GM12878 (cell line): ENCODE data around the gene ACSF3. TPM values are rescaled to one million over a fixed set of nuclear protein-coding genes. Genes with fewer than 3 reads are reported as not detected.

Experiments used
- ATAC-seq: fragments of 200-7000 bp; cut with Tn5 transposase; 3 replicates; pipeline ENCODE4 v1.9.1; 2020; ENCODE audit warnings: mild to moderate bottlenecking, moderate library complexity
- BruUV-seq: library from RNA; stranded (reverse); fragments of 400-500 nt; replicated peaks from 2 replicates; lab custom pipeline; 2021; lab: Mats Ljungman, UMichigan
- CTCF ChIA-PET: fragments of 300-600 bp; sonication (Branson Sonifier 250); formaldehyde crosslinking; extraction: SDS; loops from one replicate; lab custom pipeline; 2021; ENCODE audit warnings: inconsistent platforms; lab: Yijun Ruan, JAX
- POLR2A ChIA-PET: fragments of 350-600 bp; formaldehyde crosslinking; extraction: SDS; loops from one replicate; lab custom pipeline; 2021; ENCODE audit warnings: inconsistent platforms; lab: Charles Lee
- RAD21 ChIA-PET: fragments of 300-600 bp; sonication (Branson Sonifier 250); formaldehyde crosslinking; loops from one replicate; lab custom pipeline; 2023; ENCODE audit warnings: antibody characterized with exemption; ENCODE audit not compliant: unreplicated experiment; lab: Charles Lee
- SMC1A ChIA-PET: fragments of 300-600 bp; sonication (Branson Sonifier 250); formaldehyde crosslinking; loops from one replicate; lab custom pipeline; 2023; ENCODE audit not compliant: unreplicated experiment, uncharacterized antibody; lab: Charles Lee
- DNase-seq: peaks from one replicate; pipeline ENCODE4 v3.0.0-alpha.2; 2011; ENCODE audit warnings: low read depth, low spot score
- FAIRE-seq: peaks from 3 replicates; lab custom pipeline; 2011; peaks lifted over from hg19 to GRCh38; lab: Jason Lieb, UNC
- H2AFZ ChIP-seq: 2 replicates; pipeline ENCODE4 v1.6.0; 2011; ENCODE audit warnings: low read depth, low read length, control low read depth; ENCODE audit not compliant: control insufficient read depth
- H3K27ac ChIP-seq: 2 replicates; pipeline ENCODE4 v1.5.1; 2011; ENCODE audit warnings: control low read depth; ENCODE audit not compliant: control insufficient read depth, insufficient read depth
- H3K27me3 ChIP-seq, 2 experiments: replicated peaks in 1 of 2; 2 replicates each; pipeline versions ENCODE4 v1.6.0 to v1.6.1; 2011; ENCODE audit warnings: low read length in 1 of 2; ENCODE audit not compliant: control insufficient read depth in 2 of 2, insufficient read depth in 2 of 2
- H3K36me3 ChIP-seq, 2 experiments: 2 replicates each; pipeline ENCODE4 v1.5.1; 2011; ENCODE audit warnings: low read length in 1 of 2; ENCODE audit not compliant: control insufficient read depth in 2 of 2, insufficient read depth in 2 of 2
- H3K4me1 ChIP-seq: 2 replicates; pipeline ENCODE4 v1.6.1; 2011; ENCODE audit warnings: mild to moderate bottlenecking, low read length, moderate library complexity, mixed read lengths; ENCODE audit not compliant: control insufficient read depth, insufficient read depth
- H3K4me2 ChIP-seq: 2 replicates; pipeline ENCODE4 v1.6.0; 2011; ENCODE audit warnings: control low read depth; ENCODE audit not compliant: control insufficient read depth, insufficient read depth
- H3K4me3 ChIP-seq: fragments of 200-600 bp; sonication (generic); 2 replicates; pipeline ENCODE4 v1.5.1; 2016
- H3K79me2 ChIP-seq: 2 replicates; pipeline ENCODE4 v1.6.0; 2011; ENCODE audit warnings: low read length; ENCODE audit not compliant: control insufficient read depth, insufficient read depth
- H3K9ac ChIP-seq: 2 replicates; pipeline ENCODE4 v1.8.0; 2011; ENCODE audit warnings: low read length, control low read depth, mixed read lengths; ENCODE audit not compliant: control insufficient read depth, insufficient read depth
- H3K9me3 ChIP-seq: replicated peaks from 3 replicates; pipeline ENCODE4 v1.5.1; 2011; ENCODE audit warnings: mild to moderate bottlenecking, low read length; ENCODE audit not compliant: control insufficient read depth, insufficient read depth
- H4K20me1 ChIP-seq: 2 replicates; pipeline ENCODE4 v1.6.0; 2011; ENCODE audit not compliant: control insufficient read depth, insufficient read depth
- ATF3 ChIP-seq: IDR thresholded peaks from 2 replicates; pipeline ENCODE4 v1.6.1; 2011; ENCODE audit warnings: low read depth, mild to moderate bottlenecking, low read length, moderate library complexity, borderline replicate concordance; ENCODE audit errors: extremely low read depth
- BMI1 ChIP-seq: fragments of 450-650 bp; IDR thresholded peaks from 2 replicates; pipeline ENCODE4 v1.6.1; 2016; ENCODE audit warnings: mild to moderate bottlenecking, moderate library complexity, borderline replicate concordance
- CBX3 ChIP-seq: fragments of 200-600 bp; sonication (generic); IDR thresholded peaks from 2 replicates; pipeline ENCODE4 v1.6.1; 2016; ENCODE audit warnings: low read depth, borderline replicate concordance
- EED ChIP-seq: sonication (generic); IDR thresholded peaks from 2 replicates; pipeline ENCODE4 v1.6.1; 2016; ENCODE audit warnings: antibody characterized with exemption, low read depth
- EZH2 ChIP-seq: IDR thresholded peaks from 2 replicates; pipeline ENCODE4 v1.6.1; 2012; ENCODE audit warnings: low read depth, mild to moderate bottlenecking, control low read depth, inconsistent platforms, low read length, borderline replicate concordance; ENCODE audit not compliant: control insufficient read depth
- GATAD2B ChIP-seq: fragments of 450-650 bp; conservative IDR thresholded peaks from 2 replicates; pipeline ENCODE4 v1.6.1; 2017; ENCODE audit warnings: low read depth, mild to moderate bottlenecking, moderate library complexity
- HCFC1 ChIP-seq: fragments of 150-350 bp; IDR thresholded peaks from 2 replicates; pipeline ENCODE4 v1.6.1; 2014; ENCODE audit warnings: low read length
- HDGF ChIP-seq: fragments of 450-650 bp; IDR thresholded peaks from 2 replicates; pipeline ENCODE4 v1.6.1; 2016; ENCODE audit warnings: antibody characterized with exemption
- IKZF1 ChIP-seq: fragments of 450-650 bp; conservative IDR thresholded peaks from 2 replicates; pipeline ENCODE4 v1.6.1; 2017; ENCODE audit warnings: antibody characterized with exemption, mild to moderate bottlenecking
- MLLT1 ChIP-seq: fragments of 450-650 bp; IDR thresholded peaks from 2 replicates; pipeline ENCODE4 v1.6.1; 2016; ENCODE audit warnings: mild to moderate bottlenecking
- MTA2 ChIP-seq: fragments of 450-650 bp; IDR thresholded peaks from 2 replicates; pipeline ENCODE4 v1.6.1; 2016; ENCODE audit warnings: low read depth, mild to moderate bottlenecking, moderate library complexity
- MTA3 ChIP-seq: IDR thresholded peaks from 2 replicates; pipeline ENCODE4 v1.6.1; 2012; ENCODE audit warnings: low read length, inconsistent platforms, borderline replicate concordance
- MYB ChIP-seq: fragments of 150-350 bp; IDR thresholded peaks from 2 replicates; pipeline ENCODE4 v1.6.1; 2014; ENCODE audit warnings: mild to moderate bottlenecking, low read depth, low read length, borderline replicate concordance
- RFX5 ChIP-seq: IDR thresholded peaks from 2 replicates; pipeline ENCODE4 v1.6.1; 2011; ENCODE audit warnings: low read depth, low read length, improper control_type of control experiment
- SIN3A ChIP-seq: IDR thresholded peaks from 2 replicates; pipeline ENCODE4 v1.6.1; 2012; ENCODE audit warnings: low read depth, low read length, improper control_type of control experiment
- YBX1 ChIP-seq: fragments of 450-650 bp; IDR thresholded peaks from 2 replicates; pipeline ENCODE4 v1.6.1; 2016; ENCODE audit warnings: antibody characterized with exemption
- ZNF592 ChIP-seq: fragments of 450-650 bp; IDR thresholded peaks from 2 replicates; pipeline ENCODE4 v1.6.1; 2017; ENCODE audit warnings: mild to moderate bottlenecking, moderate library complexity
- WGBS: methylation state at CpG from one replicate; pipeline ENCODE4 v1.1.6; 2016; ENCODE audit warnings: low lambda C conversion rate; ENCODE audit not compliant: insufficient replicate concordance, insufficient coverage; ENCODE audit errors: missing lambda C conversion rate; 5-methylcytosine and 5-hydroxymethylcytosine counted together
- in situ Hi-C: fragments of 300-500 bp; cut with MboI; formaldehyde crosslinking; loops from 9 replicates; pipeline ENCODE4 v1.14.3; 2018; ENCODE audit warnings: mixed read lengths
- intact Hi-C: fragments of 100-400 bp; cut with micrococcal nuclease; formaldehyde crosslinking; loops from one replicate; pipeline ENCODE4 v1.14.2; 2022; ENCODE audit not compliant: unreplicated experiment
- polyA plus RNA-seq, 11 experiments: library from polyadenylated mRNA; depleted of rRNA in 4 of 11; unstranded in 6 of 11; stranded (reverse) in 5 of 11; fragments of >200 nt; fragmentation: Nextera tagmentation in 4 of 11; fragmentation: Illumina TruSeq in 1 of 11; extraction: Ambion mirVana in 4 of 11; extraction: Trizol in 1 of 11; gene quantifications; 1 replicate in 1 of 11; 2 replicates in 10 of 11; pipeline versions ENCODE4 v1.2.1 to v1.2.3, GENCODE V29; 2011 to 2016; ENCODE audit warnings: inconsistent platforms in 2 of 11, missing spikeins in 2 of 11, low read depth in 1 of 11
- total RNA-seq, 4 experiments: library from RNA; depleted of rRNA in 3 of 4; stranded (reverse); fragments of >200 nt in 3 of 4; fragmentation: Illumina TruSeq in 1 of 4; extraction: Trizol in 1 of 4; gene quantifications; 2 replicates each; pipeline versions ENCODE4 v1.2.1 to v1.2.3, GENCODE V29; 2013 to 2021
- TF ChIP-seq, protein P1 (sequence below): IDR thresholded peaks from 2 replicates; pipeline ENCODE4 v1.6.1; 2012; ENCODE audit warnings: low read depth, low read length, improper control_type of control experiment

ACSF3 gene
- total and polyA plus RNA-seq, 10 of the 15 experiments (the other 5 are each of a cell fraction or from before 2014, with no cell fraction given): 1.0 to 44.4 (median 25.8) TPM

DNA sequence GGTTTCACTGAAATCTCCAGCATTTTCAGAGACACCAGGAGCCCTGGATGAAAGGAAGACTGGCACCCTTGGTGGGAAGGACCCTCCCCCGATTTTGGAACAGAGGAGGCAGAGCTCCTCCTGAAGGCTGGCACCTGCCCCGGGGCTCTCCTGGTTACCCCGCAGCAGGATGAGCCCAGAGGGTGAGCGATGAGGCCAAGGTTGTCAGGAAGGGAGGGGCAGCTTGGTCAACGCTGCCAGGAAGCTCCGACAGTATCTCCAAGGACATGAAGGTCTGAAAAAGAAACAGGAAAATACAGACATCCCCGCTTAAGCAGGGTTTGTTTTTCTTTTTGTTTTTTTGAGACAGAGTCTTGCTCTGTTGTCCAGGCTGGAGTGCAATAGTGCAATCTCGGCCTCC is 15.5 kb upstream of the ACSF3 start:
- RAD21 ChIA-PET: no interaction called here
- 62% methylated on average over 8 of the region's 8 CpGs for WGBS
- POLR2A ChIA-PET: no interaction called here
- TF ChIP-seq MYB: no peak
- no peak for TF ChIP-seq HCFC1
- no peak for TF ChIP-seq IKZF1
- no peak for TF ChIP-seq BMI1
- TF ChIP-seq ATF3: no peak
- TF ChIP-seq CBX3: no peak
- no peak for TF ChIP-seq EZH2
- TF ChIP-seq MTA3: no peak
- TF ChIP-seq YBX1: no peak
- TF ChIP-seq RFX5: no peak
- TF ChIP-seq ZNF592: no peak
- no peak for TF ChIP-seq MTA2
- TF ChIP-seq MLLT1: no peak
- TF ChIP-seq EED: no peak
- no peak for TF ChIP-seq GATAD2B
- TF ChIP-seq SIN3A: no peak
- TF ChIP-seq, protein P1, sequence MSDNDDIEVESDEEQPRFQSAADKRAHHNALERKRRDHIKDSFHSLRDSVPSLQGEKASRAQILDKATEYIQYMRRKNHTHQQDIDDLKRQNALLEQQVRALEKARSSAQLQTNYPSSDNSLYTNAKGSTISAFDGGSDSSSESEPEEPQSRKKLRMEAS: no peak
- no peak for TF ChIP-seq HDGF

More for the DNA sequence above, 15.5 kb upstream of the ACSF3 start:
- FAIRE-seq: no peak
- no peak for DNase-seq
- no peak overlapping the region for H3K27ac ChIP-seq
- no peak overlapping the region for H3K9ac ChIP-seq
- H3K9me3 ChIP-seq: peaks cover 7% of the 10 kb centered on the region; the same call in 2 of the 3 replicates
- H3K36me3 ChIP-seq: no peaks in the 10 kb centered on the region
- no peak for ATAC-seq
- no peaks in the 10 kb centered on the region for H3K4me1 ChIP-seq
- no peak overlapping the region for H3K4me3 ChIP-seq
- no TSS peak for BruUV-seq
- H4K20me1 ChIP-seq: no peaks in the 10 kb centered on the region
- H3K4me2 ChIP-seq: no peak overlapping the region
- CTCF ChIA-PET: no interaction called here
- no peaks in the 10 kb centered on the region for H3K79me2 ChIP-seq
- SMC1A ChIA-PET: no interaction called here
- H2AFZ ChIP-seq: no peak overlapping the region
- in situ Hi-C loops: no loop called here
- H3K27me3 ChIP-seq: no peaks in the 10 kb centered on the region; a peak in 1 of 4 replicates
- intact Hi-C loops: no loop called here
